K562 (cell line): Measurements from ENCODE around the gene POU3F1. TPM values are rescaled to one million over a fixed set of nuclear protein-coding genes. Genes with fewer than 3 reads are reported as not detected.

Source experiments
- CBX2 ChIP-seq: fragments of 200-600 bp; sonication (generic); IDR thresholded peaks from one replicate; pipeline ENCODE4 v1.6.1; 2012; ENCODE audit warnings: mild to moderate bottlenecking, low read length, inconsistent platforms; ENCODE audit not compliant: insufficient read depth, poor library complexity, severe bottlenecking
- HIVEP1 ChIP-seq: fragments of 250-450 bp; sonication (Bioruptor Pico); IDR thresholded peaks from 2 replicates; pipeline ENCODE4 v1.4.0; 2020; ENCODE audit warnings: mild to moderate bottlenecking
- ZNF277 ChIP-seq: fragments of 250-450 bp; sonication (Bioruptor Pico); IDR thresholded peaks from 2 replicates; pipeline ENCODE4 v1.8.0; 2022; ENCODE audit warnings: inconsistent platforms, mild to moderate bottlenecking, moderate library complexity, borderline replicate concordance
- ZNF609 ChIP-seq: sonication (generic); formaldehyde crosslinking; IDR thresholded peaks from 2 replicates; pipeline ENCODE4 v1.8.1; 2023; ENCODE audit warnings: missing genetic modification reagents, mild to moderate bottlenecking, borderline replicate concordance
- polyA plus RNA-seq, 8 experiments: library from polyadenylated mRNA; depleted of rRNA in 4 of 8; stranded (reverse) in 5 of 8; unstranded in 3 of 8; fragments of >200 nt; fragmentation: Nextera tagmentation in 2 of 8; fragmentation: Illumina TruSeq in 1 of 8; extraction: Ambion mirVana in 2 of 8; extraction: Trizol in 1 of 8; gene quantifications; 2 replicates each; pipeline versions ENCODE4 v1.2.1 to v1.2.3, GENCODE V29; 2011 to 2014; ENCODE audit warnings: inconsistent platforms in 1 of 8, missing spikeins in 1 of 8
- total RNA-seq, 7 experiments: library from RNA; depleted of rRNA in 6 of 7; stranded (reverse); fragments of >200 nt in 6 of 7; fragmentation: Illumina TruSeq in 2 of 7; extraction: Trizol in 2 of 7; gene quantifications; 2 replicates each; pipeline versions ENCODE4 v1.2.1 to v1.2.3, GENCODE V29; 2011 to 2021; ENCODE audit warnings: low replicate concordance in 1 of 7

Gene POU3F1
- total and polyA plus RNA-seq, 9 of the 15 experiments (the other 6 are each of a cell fraction or from before 2014, with no cell fraction given) = 0.09 TPM; not detected in 8

GRCh38 chr1:38004284-38005108 lies 42.1 kb downstream of the POU3F1 start (continued):
- TF ChIP-seq ZNF609 = no peak
- TF ChIP-seq HIVEP1 (CRISPR knock-in tag) = no peak
- TF ChIP-seq ZNF277 (CRISPR knock-in tag) = no peak
- TF ChIP-seq CBX2 = no peak
